PC-3 (cell line): ENCODE results near the gene SNAPC1. TPM values are rescaled to one million over a fixed set of nuclear protein-coding genes. Genes with fewer than 3 reads are reported as not detected.
A peak's percentile ranks its signal among the peaks of the same experiment; 100 is the strongest.

Source experiments
- ATAC-seq: fragments of 200-7000 bp; cut with Tn5 transposase; 2 replicates; pipeline ENCODE4 v1.9.1; 2020; ENCODE audit warnings: mild to moderate bottlenecking, moderate library complexity
- BruUV-seq: library from RNA; stranded (reverse); fragments of 400-500 nt; replicated peaks from 2 replicates; lab custom pipeline; 2021; lab: Mats Ljungman, UMichigan
- CTCF ChIA-PET: fragments of 300-600 bp; sonication (Branson Sonifier 250); formaldehyde crosslinking; loops from one replicate; lab custom pipeline; 2022; ENCODE audit warnings: antibody characterized with exemption; lab: Charles Lee
- POLR2A ChIA-PET: fragments of 300-600 bp; sonication (Branson Sonifier 250); formaldehyde crosslinking; loops from one replicate; lab custom pipeline; 2022; ENCODE audit warnings: antibody characterized with exemption; ENCODE audit not compliant: unreplicated experiment; lab: Charles Lee
- DNase-seq: peaks from one replicate; pipeline ENCODE4 v3.0.0-alpha.2; 2015
- H2AFZ ChIP-seq: fragments of 300-600 bp; sonication (generic); 2 replicates; pipeline ENCODE4 v1.6.0; 2016; ENCODE audit warnings: antibody characterized with exemption, low read length
- H3F3A ChIP-seq: fragments of 300-600 bp; sonication (generic); one replicate; pipeline ENCODE4 v1.6.0; 2017; ENCODE audit warnings: antibody characterized with exemption, low read length, control low read depth, mild to moderate bottlenecking; ENCODE audit not compliant: unreplicated experiment
- H3K27ac ChIP-seq: fragments of 300-600 bp; sonication (generic); 2 replicates; pipeline ENCODE4 v1.5.1; 2016; ENCODE audit warnings: mild to moderate bottlenecking, low read length
- H3K27me3 ChIP-seq: fragments of 300-600 bp; sonication (generic); 2 replicates; pipeline ENCODE4 v1.6.1; 2016; ENCODE audit warnings: low read length, mixed read lengths
- H3K36me3 ChIP-seq: fragments of 300-600 bp; sonication (generic); 2 replicates; pipeline ENCODE4 v1.6.1; 2016; ENCODE audit warnings: low read depth, mixed run types, low read length, mixed read lengths
- H3K4me1 ChIP-seq: fragments of 300-600 bp; sonication (generic); 2 replicates; pipeline ENCODE4 v1.5.1; 2016; ENCODE audit warnings: low read length; ENCODE audit not compliant: insufficient read depth
- H3K4me2 ChIP-seq: fragments of 300-600 bp; sonication (generic); 2 replicates; pipeline ENCODE4 v1.6.0; 2016; ENCODE audit warnings: low read length
- H3K4me3 ChIP-seq: fragments of 300-600 bp; sonication (generic); 2 replicates; pipeline ENCODE4 v1.5.1; 2016; ENCODE audit warnings: mild to moderate bottlenecking, low read length, mixed read lengths
- H3K79me2 ChIP-seq: fragments of 300-600 bp; sonication (generic); 2 replicates; pipeline ENCODE4 v1.6.1; 2017; ENCODE audit warnings: low read length, mixed read lengths
- H3K9ac ChIP-seq: fragments of 300-600 bp; sonication (generic); 2 replicates; pipeline ENCODE4 v1.6.0; 2016; ENCODE audit warnings: mild to moderate bottlenecking, low read length
- H3K9me2 ChIP-seq: fragments of 300-600 bp; sonication (generic); replicated peaks from 2 replicates; pipeline ENCODE4 v1.6.1; 2016; ENCODE audit warnings: mixed run types, low read length, mixed read lengths
- H3K9me3 ChIP-seq: fragments of 300-600 bp; sonication (generic); 2 replicates; pipeline ENCODE4 v1.6.1; 2016; ENCODE audit warnings: low read length, mixed read lengths
- H4K20me1 ChIP-seq: fragments of 300-600 bp; sonication (generic); 2 replicates; pipeline ENCODE4 v1.6.1; 2016; ENCODE audit warnings: low read length, mixed read lengths
- EZH2 ChIP-seq: fragments of 300-600 bp; sonication (generic); IDR thresholded peaks from one replicate; pipeline ENCODE4 v1.6.1; 2017; ENCODE audit warnings: antibody characterized with exemption, mild to moderate bottlenecking, low read length; ENCODE audit not compliant: unreplicated experiment
- EZH2phosphoT487 ChIP-seq: fragments of 300-600 bp; sonication (generic); IDR thresholded peaks from 2 replicates; pipeline ENCODE4 v1.6.1; 2018; ENCODE audit warnings: mild to moderate bottlenecking, antibody characterized with exemption, low read length, borderline replicate concordance
- intact Hi-C: fragments of 100-400 bp; cut with micrococcal nuclease; formaldehyde crosslinking; loops from 2 replicates; pipeline ENCODE4 v1.9.0; 2023
- total RNA-seq: library from RNA; depleted of rRNA; stranded (reverse); fragments of >200 nt; gene quantifications from 2 replicates; pipeline ENCODE4 v1.2.3, GENCODE V29; 2014
- TF ChIP-seq, protein P1 (sequence below): fragments of 300-600 bp; sonication (generic); conservative IDR thresholded peaks from 2 replicates; pipeline ENCODE4 v1.5.1; 2017; ENCODE audit warnings: antibody characterized with exemption, low read depth, mild to moderate bottlenecking, low read length

The SNAPC1 gene
- total RNA-seq, 1 experiment from 2014 or later = 26.7 TPM

DNA sequence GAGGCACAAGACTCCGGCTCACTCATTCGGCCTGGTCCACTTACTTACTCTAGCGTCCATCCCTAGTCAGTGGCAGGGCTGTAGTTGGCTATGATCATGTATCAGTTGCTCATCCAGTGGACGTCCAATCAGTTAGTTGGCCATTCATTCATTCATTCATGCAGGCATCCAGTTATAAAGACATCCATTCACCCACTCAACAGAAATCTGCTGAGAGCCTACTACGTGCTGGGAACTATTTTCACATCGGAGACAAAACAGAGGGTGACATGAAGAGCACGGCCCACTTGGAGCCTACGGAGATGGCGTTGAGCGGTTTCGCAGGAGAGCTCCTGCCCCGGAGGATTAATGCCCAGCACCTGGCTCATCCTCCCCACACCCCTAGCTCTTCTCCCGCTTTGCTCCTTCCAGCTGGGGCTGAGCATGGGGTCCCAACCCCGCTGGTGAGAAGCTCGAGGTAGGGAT is 49.7 kb downstream of the SNAPC1 start:
- H3K27ac ChIP-seq = no peak overlapping the region

DNA sequence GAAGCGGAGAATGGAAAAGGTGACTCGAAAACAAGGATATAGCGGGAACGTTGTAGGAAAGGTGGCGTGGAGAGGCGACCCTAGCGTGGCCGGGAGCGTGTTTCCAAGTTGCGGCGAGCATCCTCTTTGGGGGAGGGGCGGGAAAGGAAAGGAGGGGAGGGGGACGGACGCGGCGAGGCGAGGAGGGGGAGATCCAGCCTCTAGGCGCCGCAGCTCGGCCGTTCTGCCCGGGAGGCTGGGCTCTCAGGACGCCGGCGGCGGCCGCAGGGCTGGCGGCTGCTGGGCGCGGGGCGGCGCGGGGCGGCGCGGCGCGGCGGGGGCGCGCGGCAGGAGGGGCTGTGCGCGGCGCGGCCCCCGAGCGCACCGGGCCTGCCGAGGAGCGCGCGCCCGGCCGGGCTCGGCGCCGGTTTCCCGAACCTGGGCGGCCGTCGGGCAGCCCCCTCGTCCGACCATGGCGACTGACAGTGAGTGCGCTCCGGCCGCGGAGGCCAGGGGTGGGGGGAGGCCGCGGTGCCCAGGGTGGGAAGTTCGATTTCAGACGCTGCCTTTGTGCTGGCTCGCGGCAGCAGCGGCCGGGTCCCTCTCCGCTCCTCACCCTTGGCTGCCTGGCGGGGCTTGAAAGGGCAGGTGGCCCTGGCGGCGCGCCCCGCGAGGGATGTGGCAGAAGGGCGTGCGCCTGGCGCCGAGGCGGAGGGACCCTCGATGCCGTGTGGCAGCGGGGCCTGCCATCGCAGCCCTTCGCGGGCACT is 50.3 kb downstream of the SNAPC1 start, which contains the start of gene SYT16:
Gene SYT16, plus strand, starts transcription at position 357 of the 749 bp plus-strand sequence.
- POLR2A ChIA-PET = no interaction called here
- peaks cover 39% of the 10 kb centered on the region for H3K27me3 ChIP-seq
- H3K9me2 ChIP-seq = no peaks in the 10 kb centered on the region
- CTCF ChIA-PET = no interaction called here
- DNase-seq (no peak), ATAC-seq (peak; percentile 58)
- peak within 1 kb of the TSS; percentile 62 for H3K4me3 ChIP-seq
- H3F3A ChIP-seq = no peaks in the 10 kb centered on the region
- peaks cover 4% of the 10 kb centered on the region; the same call in 1 of the 2 replicates for H3K4me1 ChIP-seq
- H3K79me2 ChIP-seq = no peaks in the 10 kb centered on the region
- TF ChIP-seq, protein P1, sequence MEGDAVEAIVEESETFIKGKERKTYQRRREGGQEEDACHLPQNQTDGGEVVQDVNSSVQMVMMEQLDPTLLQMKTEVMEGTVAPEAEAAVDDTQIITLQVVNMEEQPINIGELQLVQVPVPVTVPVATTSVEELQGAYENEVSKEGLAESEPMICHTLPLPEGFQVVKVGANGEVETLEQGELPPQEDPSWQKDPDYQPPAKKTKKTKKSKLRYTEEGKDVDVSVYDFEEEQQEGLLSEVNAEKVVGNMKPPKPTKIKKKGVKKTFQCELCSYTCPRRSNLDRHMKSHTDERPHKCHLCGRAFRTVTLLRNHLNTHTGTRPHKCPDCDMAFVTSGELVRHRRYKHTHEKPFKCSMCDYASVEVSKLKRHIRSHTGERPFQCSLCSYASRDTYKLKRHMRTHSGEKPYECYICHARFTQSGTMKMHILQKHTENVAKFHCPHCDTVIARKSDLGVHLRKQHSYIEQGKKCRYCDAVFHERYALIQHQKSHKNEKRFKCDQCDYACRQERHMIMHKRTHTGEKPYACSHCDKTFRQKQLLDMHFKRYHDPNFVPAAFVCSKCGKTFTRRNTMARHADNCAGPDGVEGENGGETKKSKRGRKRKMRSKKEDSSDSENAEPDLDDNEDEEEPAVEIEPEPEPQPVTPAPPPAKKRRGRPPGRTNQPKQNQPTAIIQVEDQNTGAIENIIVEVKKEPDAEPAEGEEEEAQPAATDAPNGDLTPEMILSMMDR = no peak
- TF ChIP-seq EZH2 (no peak), EZH2phosphoT487 (no peak)
- no TSS peak for BruUV-seq
- no peaks in the 10 kb centered on the region for H3K9me3 ChIP-seq
- intact Hi-C loops = no loop called here
- H4K20me1 ChIP-seq = no peaks in the 10 kb centered on the region
- H3K4me2 ChIP-seq = peak within 1 kb of the TSS; percentile 82
- no peaks in the 10 kb centered on the region for H3K36me3 ChIP-seq
- peak within 1 kb of the TSS; percentile 67 for H2AFZ ChIP-seq
- H3K27ac ChIP-seq = no peak within 1 kb of the TSS
- H3K9ac ChIP-seq = no peak within 1 kb of the TSS

More for the DNA sequence above, 49.7 kb downstream of the SNAPC1 start:
- intact Hi-C loops = no loop called here
- TF ChIP-seq, protein P1 = no peak
- TF ChIP-seq EZH2 (no peak), EZH2phosphoT487 (no peak)
- no peaks in the 10 kb centered on the region for H4K20me1 ChIP-seq
- H2AFZ ChIP-seq = no peak overlapping the region
- no peak for DNase-seq
- H3K4me3 ChIP-seq = no peak overlapping the region
- no peaks in the 10 kb centered on the region for H3K9me3 ChIP-seq
- POLR2A ChIA-PET = no interaction called here
- CTCF ChIA-PET = no interaction called here
- 0 out of 2 replicates have a peak overlapping the region, but pooled peaks have one; percentile 15 for H3K4me2 ChIP-seq
- no peak overlapping the region for H3K9ac ChIP-seq
- peaks cover 4% of the 10 kb centered on the region; the same call in 1 of the 2 replicates for H3K4me1 ChIP-seq
- H3K9me2 ChIP-seq = no peaks in the 10 kb centered on the region
- H3K36me3 ChIP-seq = no peaks in the 10 kb centered on the region
- no peak for ATAC-seq
- peaks cover 39% of the 10 kb centered on the region for H3K27me3 ChIP-seq
- no peaks in the 10 kb centered on the region for H3F3A ChIP-seq
- BruUV-seq = no TSS peak
- no peaks in the 10 kb centered on the region for H3K79me2 ChIP-seq
